Stimulated activated CD4-positive, alpha-beta T cell treated with anti-CD3 and anti-CD28 coated beads, Interleukin-2, amount 100 ng/mL, for 48 hours (primary cell): Measurements from ENCODE around the gene PPFIA4.

ENCODE experiments used
- DNase-seq, 2 donors: peaks; one replicate each; pipeline ENCODE4 v3.0.0-alpha.2; 2020

Gene PPFIA4

DNA sequence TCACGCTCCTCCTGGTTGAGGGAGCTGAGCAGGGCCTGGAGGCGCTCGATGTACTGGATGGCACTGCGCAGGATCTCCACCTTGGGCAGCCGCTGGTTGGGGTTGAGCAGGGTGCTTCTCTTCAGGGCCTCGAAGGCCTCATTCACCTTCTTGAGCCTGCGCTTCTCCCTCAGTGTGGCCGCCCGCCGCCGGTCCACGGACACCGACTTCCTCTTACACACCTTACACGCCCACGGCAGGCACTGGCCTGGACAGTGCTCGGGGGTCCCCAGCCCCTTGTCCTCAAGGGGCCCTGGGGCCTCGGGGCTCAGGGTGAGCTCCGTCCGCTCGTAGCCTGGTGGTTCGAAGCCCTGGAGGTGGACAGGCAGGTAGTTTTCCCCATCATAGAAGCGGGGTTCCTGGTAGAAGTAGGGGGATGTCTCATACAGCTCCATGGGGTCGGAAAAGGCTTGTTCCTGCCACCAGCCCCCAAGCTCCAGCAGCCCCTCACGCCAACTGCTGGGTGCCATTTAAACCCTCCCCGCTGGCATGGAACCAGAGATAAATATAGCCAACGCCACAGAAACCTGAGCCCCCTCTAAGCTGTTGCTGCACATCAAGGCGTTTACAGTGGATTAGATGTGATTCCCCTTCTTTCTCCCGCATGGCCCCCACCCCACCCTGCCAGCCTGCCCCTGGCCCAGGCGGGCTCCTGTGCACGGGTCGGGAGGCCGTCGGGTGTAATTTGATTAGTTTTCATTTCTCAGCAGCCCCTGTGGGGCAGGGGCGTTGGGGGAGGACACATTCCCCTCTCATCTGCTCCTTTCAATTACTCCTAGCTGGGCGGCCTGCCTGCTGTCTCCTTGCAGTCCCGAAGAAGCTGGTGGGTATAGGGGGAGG lies 59.5 kb downstream of the PPFIA4 start, which contains the start of gene MYOG:
MYOG (minus strand) TSS at position 485 of the 879 bp plus-strand sequence; CDS start at position 434, 51 bp downstream.
- no peak for DNase-seq

DNA sequence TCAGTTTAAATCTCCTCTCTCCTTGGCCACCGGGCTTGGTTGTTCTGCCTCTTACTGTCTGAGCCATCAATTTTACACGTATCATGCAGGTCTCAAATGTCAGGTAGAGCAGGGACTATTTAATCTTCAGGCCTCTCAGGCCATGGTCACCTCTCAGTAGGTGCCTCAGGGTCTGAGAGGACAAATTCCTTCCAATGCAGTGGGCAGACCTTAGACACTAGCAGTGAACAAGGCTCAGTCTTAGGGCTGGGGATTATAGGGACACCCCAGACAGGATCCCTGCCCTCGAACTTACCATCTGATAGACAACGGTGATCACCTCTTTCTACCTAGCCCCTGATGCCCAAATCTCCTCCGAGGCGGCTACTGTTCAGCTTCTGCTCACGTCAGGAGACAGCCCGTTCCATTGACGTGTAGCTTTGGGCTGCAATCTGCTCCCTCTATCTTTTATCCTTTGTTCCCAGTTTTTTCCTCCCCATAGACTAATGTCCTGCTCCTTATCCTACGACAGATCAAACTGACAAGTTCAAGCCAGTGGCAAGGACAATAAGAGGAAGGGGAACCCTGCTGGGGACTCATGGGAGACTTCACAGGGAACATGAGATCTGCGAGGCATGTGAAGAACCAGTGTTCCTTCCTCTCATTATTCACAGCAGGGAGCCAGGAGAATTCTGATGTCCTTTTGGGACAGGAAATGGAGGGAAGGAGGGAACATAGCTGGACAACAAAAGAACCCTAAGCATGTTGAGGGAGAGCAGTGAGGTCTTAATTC lies 60.9 kb downstream of the PPFIA4 start:
- no peak for DNase-seq

DNA sequence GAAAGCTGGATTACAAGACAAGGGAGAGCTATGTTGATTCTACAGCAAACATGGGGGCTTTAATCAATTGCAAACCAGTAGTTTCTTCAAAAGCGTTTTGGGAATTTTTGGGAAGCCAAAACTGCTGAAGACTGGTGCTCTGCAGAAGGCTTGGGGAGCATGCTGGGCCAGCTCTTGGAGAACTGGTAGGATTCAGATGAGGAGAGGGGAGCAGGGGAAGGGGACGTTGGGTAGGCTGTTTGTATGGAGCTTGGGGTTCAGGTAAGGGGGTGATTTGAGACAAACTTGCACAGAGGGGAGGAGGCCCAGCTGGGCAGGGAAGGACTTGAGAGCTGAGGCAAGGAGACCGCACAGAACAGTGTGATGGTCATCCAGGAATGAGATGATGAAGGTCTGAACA lies 62.1 kb downstream of the PPFIA4 start:
- no peak for DNase-seq

DNA sequence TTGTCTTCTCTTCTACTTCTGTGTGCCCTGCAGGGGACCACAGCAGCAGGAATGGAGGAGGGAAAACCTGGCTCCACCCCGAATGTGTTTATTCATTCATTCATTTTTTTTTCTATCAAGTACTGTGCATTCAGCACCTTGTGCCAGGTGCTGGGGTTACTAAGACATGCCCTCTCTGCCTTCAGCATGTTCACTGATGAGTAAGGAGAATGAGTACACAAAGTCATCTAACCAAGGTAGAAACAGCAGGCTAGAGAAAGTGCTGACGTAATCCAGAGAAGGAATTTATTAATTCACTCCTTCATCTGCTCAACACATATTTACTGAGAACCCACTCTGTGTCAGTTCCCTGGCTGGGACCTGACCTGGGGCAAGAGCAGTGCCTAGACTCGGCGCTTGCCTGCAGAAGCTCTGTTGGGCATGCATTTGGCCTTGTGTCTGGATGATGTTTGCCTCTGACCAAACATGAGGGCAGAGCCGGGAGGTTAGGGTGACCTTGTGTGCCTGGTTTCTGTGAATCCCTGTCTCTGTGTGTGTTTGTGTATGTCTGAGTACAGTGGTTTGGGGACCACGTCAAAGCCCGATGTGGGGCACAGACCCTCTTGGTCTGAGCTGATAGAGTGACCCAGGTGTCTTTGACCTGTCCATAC lies 62.8 kb downstream of the PPFIA4 start:
- DNase-seq: no peak

DNA sequence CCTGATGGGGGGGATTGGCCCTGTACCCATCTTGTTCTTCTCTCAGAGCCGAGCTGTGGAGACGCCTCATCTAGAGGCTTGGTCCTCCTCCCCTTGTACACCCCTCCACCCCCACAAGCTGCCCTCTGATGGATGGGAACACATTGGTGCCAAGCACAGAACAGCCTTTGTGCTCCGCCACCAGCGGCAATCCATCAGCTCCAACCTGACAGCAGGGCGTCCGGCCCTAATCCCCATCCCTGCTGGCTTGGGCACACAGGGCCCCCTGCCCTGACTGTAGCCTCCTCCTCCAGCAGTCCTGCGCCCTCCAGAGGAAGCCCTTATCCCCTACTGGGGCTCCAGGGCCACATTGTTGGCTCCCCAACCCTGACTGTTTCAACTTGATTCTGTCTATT lies 63.4 kb downstream of the PPFIA4 start:
- DNase-seq: no peak

DNA sequence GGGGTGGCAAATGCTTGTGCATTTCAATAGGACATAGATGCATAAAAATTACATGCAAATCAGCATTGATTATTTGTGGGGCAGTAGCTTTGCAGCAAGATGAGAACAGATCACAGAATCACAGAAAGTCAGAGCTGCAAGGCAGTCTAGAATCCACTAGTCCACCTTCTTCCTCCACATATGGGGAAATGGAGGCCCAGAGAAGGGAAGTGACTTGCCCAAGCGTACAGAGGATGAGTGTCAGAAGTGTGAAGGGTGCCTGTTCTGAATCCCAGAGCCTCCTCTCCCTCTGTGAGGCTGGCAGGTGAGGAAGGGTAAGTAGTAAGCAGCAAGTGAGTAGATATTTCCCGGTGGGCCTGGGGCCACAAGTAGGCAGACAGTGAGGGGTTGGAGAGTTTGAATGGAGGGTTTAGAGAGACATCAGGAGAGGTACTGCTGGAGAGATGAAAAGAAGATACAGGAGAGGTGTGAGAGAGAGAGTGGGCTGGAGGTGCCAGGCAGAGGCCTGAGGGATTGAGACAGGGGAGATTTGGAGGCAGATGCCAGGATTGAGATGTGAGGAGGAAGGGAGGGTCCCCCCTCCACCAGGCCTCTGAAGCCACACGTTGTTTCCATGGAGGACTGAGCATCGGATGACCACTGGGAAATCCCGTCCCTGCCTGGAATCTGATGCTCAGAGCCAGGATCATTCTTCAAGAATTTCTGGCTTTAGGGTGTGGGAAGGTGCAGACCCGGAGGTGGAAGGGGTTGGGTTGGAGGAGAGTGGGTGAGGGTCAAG lies 64.3 kb downstream of the PPFIA4 start:
- DNase-seq: no peak

DNA sequence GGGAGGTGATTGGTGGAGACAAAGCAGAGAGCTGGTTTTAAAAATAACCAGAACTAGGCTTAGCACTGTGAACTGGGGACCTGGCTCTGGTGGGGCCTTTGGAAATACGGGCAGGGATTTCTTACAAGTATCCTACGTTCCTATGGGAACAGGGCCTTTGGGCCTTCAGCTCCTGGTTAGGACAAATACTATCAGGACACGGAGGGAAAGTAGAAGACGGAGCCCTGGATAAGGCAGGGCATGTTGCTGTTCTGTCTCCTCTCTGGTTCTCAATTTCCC lies 64.8 kb downstream of the PPFIA4 start:
- no peak for DNase-seq

DNA sequence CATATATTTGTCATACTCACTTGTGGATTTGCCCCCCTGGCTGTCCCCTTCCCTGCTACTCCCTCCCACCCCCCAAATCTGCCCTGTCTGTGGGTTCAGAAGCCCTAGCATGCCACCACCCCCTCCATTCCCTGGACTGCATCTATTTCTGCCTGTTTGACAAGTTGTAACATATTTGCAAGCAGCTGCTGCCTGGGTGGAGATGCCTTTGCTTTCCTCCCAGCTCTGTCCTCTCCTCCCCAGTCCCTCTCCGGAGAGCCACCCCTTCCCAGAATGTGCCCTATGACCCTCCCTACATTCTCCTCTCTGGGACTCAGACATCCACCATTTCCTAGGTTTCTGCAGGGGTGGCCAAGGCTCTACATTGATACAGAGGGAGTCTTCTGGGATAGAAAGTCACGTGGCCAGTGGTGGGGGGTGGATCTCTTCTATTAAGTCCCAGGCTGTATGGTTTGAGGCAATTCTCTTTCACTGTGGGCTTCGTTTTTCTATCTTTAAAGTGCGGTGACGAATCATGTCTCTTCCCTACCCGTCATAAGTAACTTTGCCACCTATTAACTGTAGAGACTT lies 65.6 kb downstream of the PPFIA4 start:
- DNase-seq: no peak

DNA sequence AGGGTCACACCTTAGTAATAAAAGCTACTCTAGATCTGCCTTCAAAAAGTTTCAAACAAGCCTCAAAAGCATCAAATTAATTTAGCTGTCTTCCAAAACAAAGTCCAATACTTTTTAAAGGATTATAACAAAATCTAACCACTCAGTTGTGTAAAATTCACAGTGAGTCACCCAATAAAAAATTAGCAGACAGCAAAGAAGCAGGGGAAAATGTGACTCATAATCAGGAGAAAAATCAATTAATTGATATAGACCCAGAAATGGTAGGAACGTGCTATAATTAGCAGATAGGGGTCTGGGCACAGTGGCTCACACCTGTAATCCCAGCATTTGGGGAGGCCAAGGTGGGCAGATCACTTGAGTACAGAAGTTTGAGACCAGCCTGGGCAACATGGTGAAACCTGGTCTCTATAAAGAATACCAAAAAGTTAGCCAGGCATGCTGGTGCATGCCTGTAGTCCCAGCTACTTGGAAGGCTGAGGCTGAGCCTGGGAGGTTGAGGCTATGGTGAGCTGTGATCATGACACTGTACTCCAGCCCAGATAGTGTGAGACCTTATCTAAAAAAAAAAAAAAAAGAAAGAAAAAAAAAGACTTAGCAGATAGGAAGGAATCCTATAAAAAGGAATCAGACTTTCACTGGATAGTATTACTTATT lies 67.6 kb downstream of the PPFIA4 start:
- DNase-seq: no peak

DNA sequence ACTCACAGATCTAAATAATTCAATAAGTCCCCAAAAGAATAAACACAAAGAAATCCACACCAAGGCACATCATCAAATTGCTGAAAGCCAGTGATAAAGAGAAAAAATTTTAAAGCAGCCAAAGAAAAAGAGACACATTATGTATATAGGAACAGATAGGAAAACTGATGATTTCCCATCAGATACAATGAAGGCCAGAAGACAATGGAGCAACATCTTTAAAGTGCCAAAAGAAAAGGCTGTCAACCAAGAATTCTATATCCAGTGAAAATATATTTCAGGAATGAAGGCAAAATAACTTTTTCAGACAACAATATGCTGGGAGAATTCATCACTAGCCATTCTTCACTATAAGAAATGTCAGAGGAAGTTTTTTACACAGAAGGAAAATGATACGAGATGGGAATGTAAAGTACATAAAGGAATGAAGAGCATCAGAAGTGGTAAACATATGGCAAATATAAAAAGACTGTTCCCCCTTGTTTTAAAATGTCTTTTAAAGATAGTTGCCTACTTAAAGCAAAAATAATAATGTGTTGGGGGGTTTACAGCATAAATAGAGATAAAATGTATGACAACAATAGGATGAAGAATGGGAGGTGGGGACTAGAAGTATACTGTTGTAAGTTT lies 68.9 kb downstream of the PPFIA4 start:
- no peak for DNase-seq

DNA sequence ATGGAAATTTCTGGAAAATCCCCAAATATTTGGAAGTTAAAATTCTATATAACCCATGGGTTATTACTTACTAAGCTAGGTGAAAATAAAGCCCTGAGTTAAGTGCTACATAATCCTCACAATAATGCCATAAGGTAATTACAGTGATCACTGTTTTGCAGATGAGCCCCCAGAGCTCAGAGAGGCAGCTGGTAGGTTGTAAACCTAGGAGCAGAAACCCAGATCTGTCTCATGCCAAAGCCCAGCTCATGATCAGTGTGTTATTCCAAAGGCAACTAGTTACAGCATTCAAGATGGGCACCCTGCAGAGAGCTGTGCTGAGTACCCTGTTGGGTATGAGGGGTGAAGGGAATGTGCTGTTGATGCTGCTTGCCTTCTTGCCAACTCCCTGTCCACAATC lies 70.3 kb downstream of the PPFIA4 start:
- DNase-seq: no peak

DNA sequence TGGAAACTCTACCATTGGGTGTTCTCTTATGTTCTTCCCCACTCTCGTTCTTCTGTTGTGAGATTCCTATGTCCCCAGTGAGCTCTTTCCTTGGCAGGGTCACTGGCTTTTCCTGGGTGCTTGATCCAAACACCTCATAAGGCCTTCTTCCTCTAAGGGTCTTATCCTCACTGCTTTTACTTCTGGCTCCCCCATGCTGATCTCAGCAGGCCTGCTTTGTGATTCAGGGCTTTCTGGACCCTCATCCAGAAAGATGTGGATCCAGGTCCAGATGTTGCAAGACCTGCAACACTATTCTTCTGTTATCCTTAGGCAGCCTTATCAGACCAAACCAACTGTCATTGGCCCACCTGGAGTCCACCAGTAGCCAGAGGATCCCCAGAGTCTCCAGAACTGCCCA lies 70.7 kb downstream of the PPFIA4 start:
- no peak for DNase-seq

DNA sequence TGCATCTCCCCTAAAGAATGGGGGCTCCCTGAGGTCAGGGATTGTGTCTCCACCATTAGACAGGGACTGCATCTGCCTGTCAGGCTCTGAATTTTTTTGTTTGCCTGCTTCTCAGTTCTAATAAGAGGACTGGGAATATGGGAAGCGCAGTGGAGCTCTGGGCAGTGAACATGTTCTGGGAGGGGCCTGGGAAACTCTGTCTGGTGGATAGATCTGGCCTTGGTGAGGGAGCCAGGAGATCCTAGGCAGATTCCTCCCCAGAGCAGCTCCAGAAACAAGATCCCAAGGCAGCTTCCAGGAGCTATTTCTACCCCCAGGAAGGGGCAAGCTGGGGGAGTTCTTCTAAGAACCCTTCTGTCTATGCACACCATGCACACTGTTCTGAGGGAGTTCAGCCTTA lies 72.2 kb downstream of the PPFIA4 start:
- no peak for DNase-seq

DNA sequence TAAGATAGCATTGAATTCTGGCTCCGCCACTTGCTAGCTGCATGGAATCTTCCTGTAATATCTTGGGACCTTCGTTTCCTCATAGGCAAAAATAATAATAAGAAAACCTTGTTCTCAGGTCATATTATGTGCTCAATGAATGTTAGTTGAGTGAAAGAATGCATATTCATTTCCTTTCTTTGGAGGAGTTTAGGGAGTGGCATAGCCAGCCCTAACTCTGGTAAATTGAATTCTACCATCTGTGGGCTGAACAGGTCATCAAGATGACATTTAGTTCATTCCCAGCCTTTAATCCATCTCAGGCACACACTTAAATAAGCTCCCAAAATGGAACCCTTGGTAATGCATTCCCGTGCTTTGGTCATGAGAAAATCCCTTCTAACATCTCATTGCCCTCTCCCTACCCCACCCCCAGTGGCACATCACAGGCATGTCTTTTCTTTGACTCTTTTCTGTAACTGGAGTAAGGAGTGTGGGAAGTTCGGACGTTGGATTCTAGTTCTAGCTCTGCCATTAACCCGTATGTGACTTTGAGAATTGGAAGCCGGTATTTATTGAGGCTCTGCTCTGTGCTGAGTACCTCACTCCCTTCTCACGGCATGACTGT lies 72.7 kb downstream of the PPFIA4 start:
- DNase-seq: no peak

DNA sequence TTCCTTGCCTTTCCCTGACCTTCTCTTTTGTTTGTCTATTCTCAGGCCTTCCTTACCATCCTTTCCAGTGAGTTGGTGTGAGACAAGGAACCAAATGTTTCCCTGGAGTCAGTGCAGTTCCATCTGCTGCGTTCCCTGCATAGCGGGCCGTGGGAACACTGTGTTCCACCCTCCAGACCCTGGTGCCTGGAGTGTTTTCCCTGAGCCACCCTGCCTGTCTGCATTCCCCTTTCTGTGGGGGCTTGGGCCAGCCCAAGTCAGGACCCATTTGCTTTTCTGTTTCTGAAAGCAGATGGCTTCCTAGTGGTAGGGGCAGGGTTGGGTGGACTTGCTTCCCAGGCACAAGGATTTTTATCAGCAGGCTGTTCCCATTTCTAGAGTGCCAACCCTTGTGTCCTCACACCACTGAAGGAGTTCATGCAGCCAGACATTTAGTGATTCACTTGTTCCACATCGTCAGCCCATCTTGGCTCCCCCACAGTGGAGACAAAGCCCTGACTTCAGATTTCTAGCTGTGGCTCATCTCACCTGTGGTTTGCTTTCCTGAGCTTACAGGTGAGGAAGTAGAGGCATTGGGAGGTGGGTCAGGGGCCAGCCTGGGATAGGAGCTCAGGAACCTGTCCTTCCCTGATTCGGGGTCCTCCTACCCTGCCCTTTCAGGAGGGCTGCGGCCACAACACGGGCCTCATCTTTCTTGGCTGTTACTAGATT lies 73.7 kb downstream of the PPFIA4 start:
- DNase-seq: no peak

DNA sequence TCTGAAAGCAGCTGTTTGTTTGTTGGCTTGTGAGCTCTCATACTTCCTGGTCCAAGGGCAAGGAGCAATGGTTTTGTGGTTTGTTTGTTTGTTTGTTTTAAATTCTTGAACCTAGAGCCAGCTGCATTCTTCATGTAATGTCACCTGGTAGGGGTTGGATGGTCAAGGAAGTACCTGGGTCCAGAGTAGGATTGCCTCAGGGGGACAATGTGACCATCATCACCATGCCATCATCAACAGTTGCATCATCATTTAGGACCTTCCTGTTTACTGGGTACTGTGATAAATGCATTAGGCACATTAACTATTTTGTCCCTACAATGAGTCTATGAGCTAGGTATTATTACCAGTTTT lies 74.2 kb downstream of the PPFIA4 start:
- DNase-seq: no peak

DNA sequence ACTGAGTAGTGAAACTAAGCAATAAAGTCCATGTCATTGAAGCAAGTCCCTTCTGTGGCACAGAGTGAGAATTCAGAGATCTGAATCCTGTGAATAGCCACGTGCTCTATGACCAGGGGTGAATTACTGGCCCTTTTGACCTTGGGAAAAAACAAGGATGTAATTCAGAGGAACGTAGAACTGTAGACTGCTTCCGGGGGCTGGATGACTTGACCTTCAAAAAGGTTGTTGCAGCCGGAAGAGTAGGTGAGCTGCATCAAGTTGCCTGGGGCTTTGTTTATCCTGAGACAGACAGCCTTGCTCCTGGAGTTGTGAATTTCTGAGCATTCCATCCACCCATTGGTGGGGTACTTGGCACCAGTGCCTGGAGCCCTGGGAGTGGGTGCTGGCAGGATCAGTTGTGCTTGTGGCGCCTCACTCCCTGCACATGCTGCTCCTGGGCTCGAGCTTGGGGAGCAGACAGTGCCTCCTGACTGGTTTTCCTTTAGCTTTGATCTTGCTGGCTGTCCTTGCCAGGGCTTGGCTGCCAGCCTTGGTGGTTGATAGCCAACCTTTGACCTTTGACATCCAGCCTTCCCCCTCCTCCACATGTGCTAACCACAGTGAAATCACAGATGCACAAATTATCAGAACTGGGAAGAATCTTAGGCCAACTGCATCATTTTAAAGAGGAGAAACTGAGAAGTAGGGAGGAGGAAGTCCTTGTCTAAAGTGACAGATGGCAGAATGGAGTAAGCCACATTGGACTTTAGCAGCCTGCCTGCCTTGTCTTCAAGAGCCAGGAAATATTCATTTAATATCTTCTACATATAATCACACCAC lies 75.7 kb downstream of the PPFIA4 start:
- DNase-seq: no peak

DNA sequence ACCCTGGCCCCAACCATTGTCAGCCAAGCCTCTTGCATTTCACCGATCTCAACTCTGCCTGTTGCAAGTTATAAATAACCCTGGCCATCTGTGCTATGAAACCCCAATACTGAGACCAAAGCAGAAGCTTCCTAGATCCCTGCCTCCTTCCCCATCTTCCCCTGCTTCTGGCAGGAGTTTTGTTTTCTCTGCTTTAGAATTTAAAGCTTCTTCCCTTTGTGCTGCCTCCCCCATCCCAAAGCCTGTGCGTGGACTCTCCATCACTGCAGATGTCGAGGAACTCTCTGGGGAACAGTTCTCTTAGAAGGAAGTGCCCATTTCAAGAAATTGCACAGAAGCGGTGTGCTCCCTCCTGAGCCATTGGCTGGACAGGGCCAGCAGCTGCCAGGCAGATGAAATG lies 76.9 kb downstream of the PPFIA4 start:
- DNase-seq: no peak

DNA sequence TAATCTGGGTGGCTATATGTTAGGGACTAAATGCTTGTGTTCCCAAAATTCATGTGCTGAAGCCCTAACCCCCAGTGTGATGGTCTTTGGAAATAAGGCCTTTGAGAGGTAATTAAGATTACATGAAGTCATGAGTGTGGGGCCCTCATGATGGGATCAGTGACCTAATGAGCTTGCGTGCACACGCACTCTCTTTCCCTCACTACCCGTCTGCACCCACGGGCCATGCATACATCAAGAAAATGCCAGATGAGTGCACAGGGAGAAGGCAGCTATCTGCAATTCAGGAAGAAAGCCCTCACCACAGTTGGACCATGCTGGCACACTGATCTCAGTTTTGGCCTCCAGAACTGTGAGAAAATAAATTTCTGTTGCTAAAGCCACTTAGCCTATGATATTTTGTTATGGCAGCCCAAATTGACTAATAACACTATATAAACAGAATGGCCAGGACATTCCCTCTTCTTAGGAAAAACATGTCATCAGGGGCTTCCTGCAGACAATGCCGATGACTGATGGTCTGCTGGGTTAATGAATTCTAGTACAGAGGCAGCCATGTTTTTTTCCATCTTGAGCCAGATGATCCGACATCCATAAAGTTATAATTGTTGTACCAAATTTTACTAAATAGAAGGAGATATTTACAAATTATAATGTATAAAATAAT lies 77.7 kb downstream of the PPFIA4 start:
- no peak for DNase-seq
